ENCODE data around the gene RBM48. TPM values are rescaled to one million over a fixed set of nuclear protein-coding genes. Genes with fewer than 3 reads are reported as not detected.

The RBM48 gene
- 10.1 and 12.2 TPM in 2 replicates for total RNA-seq (2016; rRNA removed; fragmentation: Illumina TruSeq; extraction: Trizol)
- total RNA-seq (2016; cell fraction: cytosol; rRNA removed; fragmentation: Illumina TruSeq; extraction: Trizol; ENCODE audit: low read depth): 3.1 and 4.0 TPM in 2 replicates
- total RNA-seq (2016; cell fraction: insoluble cytoplasmic fraction; rRNA removed; fragmentation: Illumina TruSeq; extraction: Trizol): 11.4 and 13.2 TPM in 2 replicates
- total RNA-seq (2016; cell fraction: membrane; rRNA removed; fragmentation: Illumina TruSeq; extraction: Trizol): 6.4 and 7.5 TPM in 2 replicates
- 12.6 and 12.9 TPM in 2 replicates for total RNA-seq (2016; cell fraction: nucleus; rRNA removed; fragmentation: Illumina TruSeq; extraction: Trizol)
- 6.3 and 7.2 TPM in 2 replicates for polyA plus RNA-seq (2011; rRNA removed)
- 2.8 and 3.8 TPM in 2 replicates for polyA plus RNA-seq (2011; cell fraction: cytosol; rRNA removed)
- polyA plus RNA-seq (2011; cell fraction: nucleus; rRNA removed): 11.1 and 11.2 TPM in 2 replicates
- polyA plus RNA-seq (2012): 6.2 and 7.9 TPM in 2 replicates
- 0.71 and 0.92 TPM in 2 replicates for polyA plus RNA-seq (2016; cell fraction: cytosol; fragmentation: Illumina TruSeq; extraction: Trizol; ENCODE audit: low read depth)
- 10.7 and 11.1 TPM in 2 replicates for polyA plus RNA-seq (2016; cell fraction: insoluble cytoplasmic fraction; fragmentation: Illumina TruSeq; extraction: Trizol; ENCODE audit: low read depth)
- polyA plus RNA-seq (2016; cell fraction: membrane; fragmentation: Illumina TruSeq; extraction: Trizol; ENCODE audit: low read depth): 1.6 and 1.7 TPM in 2 replicates
- polyA plus RNA-seq (2016; cell fraction: nucleus; fragmentation: Illumina TruSeq; extraction: Trizol; ENCODE audit: insufficient read depth, low read depth): 20.2 and 23.3 TPM in 2 replicates
- 6.3 and 6.8 TPM in 2 replicates for polyA minus RNA-seq (2011; rRNA and poly(A)+ RNA removed; ENCODE audit: low replicate concordance)
- polyA minus RNA-seq (2011; cell fraction: cytosol; rRNA and poly(A)+ RNA removed): 2.9 and 3.4 TPM in 2 replicates
- polyA minus RNA-seq (2011; cell fraction: nucleus; rRNA and poly(A)+ RNA removed): 28.3 and 34.4 TPM in 2 replicates
- Bru-seq, nascent RNA: percentile 91 among the genes with signal in this experiment
- percentile 82 among the genes with signal in this experiment for BruChase-seq, experiment 1, labeled RNA remaining after a 6-hour chase
- percentile 86 among the genes with signal in this experiment for BruChase-seq, experiment 2, labeled RNA remaining after a 2-hour chase
- long read RNA-seq, experiment 1, transcript RBM48-201 (5 exons, 1,742 nt): major isoform, 6 of 7 reads
- long read RNA-seq, experiment 1, partial matches to known transcripts: 0 of 7 reads
- long read RNA-seq, experiment 1, other reads (novel, unspliced or antisense): 1 of 7 reads
- long read RNA-seq, experiment 2, partial matches to known transcripts: 2 of 9 reads
- long read RNA-seq, experiment 2, other reads (novel, unspliced or antisense): 3 of 9 reads

DNA sequence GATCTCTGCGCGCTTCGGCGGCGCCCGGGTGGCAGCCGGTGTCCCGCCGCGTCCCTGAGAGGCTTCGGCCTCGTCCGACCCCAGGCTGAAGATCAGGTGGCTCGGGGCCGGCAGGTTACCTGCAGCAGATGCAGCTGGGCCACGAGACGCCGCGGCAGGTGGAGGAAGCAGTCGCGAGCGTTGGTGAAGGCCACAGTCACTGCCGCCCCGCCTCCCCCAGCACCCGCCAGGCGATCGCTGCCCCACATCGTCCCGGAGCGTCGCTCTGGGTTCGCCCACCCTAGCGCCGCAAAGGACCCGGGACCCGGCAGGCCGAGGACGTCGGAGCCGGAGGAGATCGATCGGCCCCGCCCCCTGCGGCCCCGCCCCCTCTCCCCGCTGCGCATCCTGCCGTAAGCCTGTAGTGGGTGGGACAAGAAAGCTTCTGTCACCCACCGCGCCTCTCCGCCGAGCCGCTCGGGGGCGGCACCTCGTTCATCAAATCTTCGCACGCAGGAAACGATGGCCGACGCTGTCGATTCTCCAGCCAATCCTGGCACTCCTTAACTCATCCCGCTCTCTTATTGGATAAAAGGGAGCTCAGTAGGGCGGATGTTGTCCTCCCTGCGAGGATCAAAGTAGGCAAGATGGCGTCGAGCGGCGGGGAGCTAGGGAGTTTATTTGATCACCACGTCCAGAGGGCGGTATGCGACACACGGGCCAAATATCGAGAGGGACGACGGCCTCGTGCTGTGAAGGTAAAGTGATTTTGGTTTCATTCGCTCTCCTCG is at the start of gene RBM48, which contains the start of gene PEX1:
Gene RBM48 (plus strand): TSS at position 608 of the 770 bp plus-strand sequence. CDS start 19 bp downstream, at position 627.
Gene PEX1 (minus strand): TSS at position 333 of the 770 bp plus-strand sequence. CDS start 85 bp downstream, at position 248.
- ChIA-PET POLR2A (interaction anchor here (0.6 to 2.0 kb wide), 18 partner anchors 10 to 704 kb away, joined by 3 to 19 read pairs (median 4); partner anchors contain the start of genes ANKIB1, CYP51A1, FAM133B and GATAD1), CTCF (ENCODE audit: low intra/inter-chr PET ratio, low total read pairs) (interaction anchor here (1.4 kb wide), 1 partner anchor 527 kb away, joined by 4 read pairs; no protein-coding TSS in a partner anchor)
- H2AFZ ChIP-seq (ENCODE audit: low read length): peak within 1 kb of the TSS; percentile 79
- in situ Hi-C loops (cut with HindIII; ENCODE audit: extremely low pct_ligation_motif_present, low pct_unique_long_range_greater_than_20kb) (no loop called here), intact Hi-C loops (cut with micrococcal nuclease; ENCODE audit: unreplicated experiment) (no loop called here)
- FAIRE-seq (peak; percentile 88), DNase-seq (ENCODE audit: low spot score) (peak; percentile 99), ATAC-seq (peak; percentile 95)
- peaks cover 40% of the 10 kb centered on the region for H3K79me2 ChIP-seq (ENCODE audit: insufficient read depth, low read length)
- peak within 1 kb of the TSS; percentile 97 for H3K9ac ChIP-seq (ENCODE audit: insufficient read depth, low read depth, low read length)
- H4K20me1 ChIP-seq (ENCODE audit: insufficient read depth, low read length): no peaks in the 10 kb centered on the region
- peak within 1 kb of the TSS; percentile 90 for H3K27ac ChIP-seq (ENCODE audit: extremely low read length, insufficient read depth, low read length)
- H3K4me2 ChIP-seq (ENCODE audit: low read depth, low read length): peak within 1 kb of the TSS; percentile 80
- no peaks in the 10 kb centered on the region for H3K9me3 ChIP-seq (ENCODE audit: low read length)
- no TSS peak for BruUV-seq (replicated peaks)
- H3K4me1 ChIP-seq (ENCODE audit: insufficient read depth, low read length): peaks cover 34% of the 10 kb centered on the region
- H3K36me3 ChIP-seq (replicated peaks in 1 of 2; ENCODE audit: control insufficient read depth in 1 of 2, insufficient read depth in 2 of 2, low read length in 2 of 2): peaks cover 12 to 24% of the 10 kb centered on the region in 2 experiments
- H3K4me3 ChIP-seq (replicated peaks in 1 of 3; ENCODE audit: insufficient read depth in 1 of 3, low read depth in 2 of 3, low read length in 3 of 3): peak within 1 kb of the TSS; percentile 88 to 98 (median 92)
- no peaks in the 10 kb centered on the region; a peak in 1 of 5 replicates for H3K27me3 ChIP-seq (ENCODE audit: control insufficient read depth in 1 of 2, insufficient read depth in 2 of 2, low read length in 2 of 2)
- WGBS (ENCODE audit: low lambda C conversion rate): 0% methylated on average over 25 of the region's 79 CpGs
- TF ChIP-seq MYNN (CRISPR knock-in tag; IDR thresholded peaks at IDR 0.05; ENCODE audit: low read depth): no peak
- TF ChIP-seq ZNF550 (CRISPR knock-in tag; IDR thresholded peaks at IDR 0.05; ENCODE audit: borderline replicate concordance): no peak
- no peak; the same call in 1 of the 2 replicates for TF ChIP-seq ZNF766 (CRISPR knock-in tag; IDR thresholded peaks at IDR 0.05; ENCODE audit: borderline replicate concordance)
- no peak for TF ChIP-seq ATF7 (IDR thresholded peaks at IDR 0.05)
- peak; percentile 17; the same call in 1 of the 2 replicates for TF ChIP-seq ATF7 (CRISPR knock-in tag; IDR thresholded peaks at IDR 0.05)
- TF ChIP-seq SRF (IDR thresholded peaks at IDR 0.05; ENCODE audit: low read depth, low read length): peak; percentile 68
- TF ChIP-seq RCOR2 (CRISPR knock-in tag; IDR thresholded peaks at IDR 0.05): no peak
- no peak; the same call in 1 of the 2 replicates for TF ChIP-seq ZNF547 (CRISPR knock-in tag; IDR thresholded peaks at IDR 0.05)
- TF ChIP-seq ZXDC (CRISPR knock-in tag; IDR thresholded peaks at IDR 0.05): no peak
- TF ChIP-seq SIX4 (CRISPR knock-in tag; IDR thresholded peaks at IDR 0.05): no peak
- TF ChIP-seq JUND (CRISPR knock-in tag; IDR thresholded peaks at IDR 0.05): no peak
- no peak for TF ChIP-seq RFXANK (CRISPR knock-in tag; IDR thresholded peaks at IDR 0.05)
- no peak for TF ChIP-seq ZNF33B (CRISPR knock-in tag; IDR thresholded peaks at IDR 0.05)
- TF ChIP-seq TMF1 (CRISPR knock-in tag; IDR thresholded peaks at IDR 0.05; ENCODE audit: low read depth): no peak
- TF ChIP-seq ZSCAN29 (CRISPR knock-in tag; conservative IDR thresholded peaks at IDR 0.05): no peak
- TF ChIP-seq ZSCAN25 (CRISPR knock-in tag; IDR thresholded peaks at IDR 0.05): peak; percentile 40; the same call in 1 of the 2 replicates
